ENCODE measurements around the gene DCLRE1B.

DCLRE1B gene

GRCh38 chr1:113928187-113928930 lies 23.2 kb downstream of the DCLRE1B start:
- peaks cover 12% of the 10 kb centered on the region for H3K27me3 Mint-ChIP-seq (ENCODE audit: low read depth)
- H3K36me3 Mint-ChIP-seq (ENCODE audit: low read depth), result peaks cover 8% of the 10 kb centered on the region
- peaks cover 38% of the 10 kb centered on the region for H3K4me1 Mint-ChIP-seq (ENCODE audit: low read depth)
- H3K27ac Mint-ChIP-seq, result peak overlapping the region; percentile 99
- H3K9me3 Mint-ChIP-seq, result no peaks in the 10 kb centered on the region
- H3K4me3 Mint-ChIP-seq, result peak overlapping the region; percentile 96

- Mint-ChIP-seq H3K4me1 (ENCODE audit: low read depth) (peaks cover 46% of the 10 kb centered on the region), H3K4me3 (peak within 1 kb of the TSS; percentile 97), H3K27ac (peak within 1 kb of the TSS; percentile 99), H3K36me3 (ENCODE audit: low read depth) (peaks cover 12% of the 10 kb centered on the region), H3K9me3 (no peaks in the 10 kb centered on the region), H3K27me3 (ENCODE audit: low read depth) (peaks cover 7% of the 10 kb centered on the region)
These were observed 24.0 kb downstream of the DCLRE1B start, which contains the start of gene HIPK1 for GRCh38 chr1:113928941-113929749. Gene HIPK1, plus strand, starts transcription at chr1:113929324.

- Mint-ChIP-seq H3K27ac (peak overlapping the region; percentile 95), H3K27me3 (ENCODE audit: low read depth) (no peaks in the 10 kb centered on the region), H3K9me3 (no peaks in the 10 kb centered on the region), H3K4me3 (peak overlapping the region; percentile 97), H3K36me3 (ENCODE audit: low read depth) (peaks cover 13% of the 10 kb centered on the region), H3K4me1 (ENCODE audit: low read depth) (peaks cover 49% of the 10 kb centered on the region)
These were observed 24.8 kb downstream of the DCLRE1B start for GRCh38 chr1:113929750-113930498.

- peak overlapping the region; percentile 95 for H3K27ac Mint-ChIP-seq
- peaks cover 17% of the 10 kb centered on the region for H3K36me3 Mint-ChIP-seq (ENCODE audit: low read depth)
- no peaks in the 10 kb centered on the region for H3K9me3 Mint-ChIP-seq
- peaks cover 52% of the 10 kb centered on the region for H3K4me1 Mint-ChIP-seq (ENCODE audit: low read depth)
- no peaks in the 10 kb centered on the region for H3K27me3 Mint-ChIP-seq (ENCODE audit: low read depth)
- H3K4me3 Mint-ChIP-seq, result peak overlapping the region; percentile 97
These were observed 25.5 kb downstream of the DCLRE1B start for GRCh38 chr1:113930499-113931161.

- H3K4me1 Mint-ChIP-seq (ENCODE audit: low read depth), result peaks cover 56% of the 10 kb centered on the region
- peak overlapping the region; percentile 95 for H3K27ac Mint-ChIP-seq
- H3K27me3 Mint-ChIP-seq (ENCODE audit: low read depth), result no peaks in the 10 kb centered on the region
- peak overlapping the region; percentile 97 for H3K4me3 Mint-ChIP-seq
- H3K9me3 Mint-ChIP-seq, result no peaks in the 10 kb centered on the region
- H3K36me3 Mint-ChIP-seq (ENCODE audit: low read depth), result peaks cover 20% of the 10 kb centered on the region
These were observed 26.3 kb downstream of the DCLRE1B start for GRCh38 chr1:113931451-113931851.

- H3K27me3 Mint-ChIP-seq (ENCODE audit: low read depth), result no peaks in the 10 kb centered on the region
These were observed 28.9 kb downstream of the DCLRE1B start for GRCh38 chr1:113934006-113934405.

GRCh38 chr1:113934511-113935055 lies 29.5 kb downstream of the DCLRE1B start:
- Mint-ChIP-seq H3K4me3 (no peak overlapping the region), H3K27me3 (ENCODE audit: low read depth) (no peaks in the 10 kb centered on the region), H3K27ac (no peak overlapping the region)

More at GRCh38 chr1:113934006-113934405, 28.9 kb downstream of the DCLRE1B start:
- H3K4me1 Mint-ChIP-seq (ENCODE audit: low read depth), result peaks cover 57% of the 10 kb centered on the region
- H3K27ac Mint-ChIP-seq, result no peak overlapping the region
- no peak overlapping the region for H3K4me3 Mint-ChIP-seq
- H3K9me3 Mint-ChIP-seq, result no peaks in the 10 kb centered on the region
- H3K36me3 Mint-ChIP-seq (ENCODE audit: low read depth), result peaks cover 26% of the 10 kb centered on the region

GRCh38 chr1:113935176-113935575 lies 30.1 kb downstream of the DCLRE1B start:
- Mint-ChIP-seq H3K27me3 (ENCODE audit: low read depth) (no peaks in the 10 kb centered on the region), H3K4me3 (no peak overlapping the region), H3K4me1 (ENCODE audit: low read depth) (peaks cover 68% of the 10 kb centered on the region), H3K36me3 (ENCODE audit: low read depth) (peaks cover 28% of the 10 kb centered on the region), H3K27ac (no peak overlapping the region), H3K9me3 (no peaks in the 10 kb centered on the region)

More at GRCh38 chr1:113934511-113935055, 29.5 kb downstream of the DCLRE1B start:
- peaks cover 63% of the 10 kb centered on the region for H3K4me1 Mint-ChIP-seq (ENCODE audit: low read depth)
- H3K36me3 Mint-ChIP-seq (ENCODE audit: low read depth), result peaks cover 28% of the 10 kb centered on the region
- no peaks in the 10 kb centered on the region for H3K9me3 Mint-ChIP-seq

- Mint-ChIP-seq H3K9me3 (no peaks in the 10 kb centered on the region), H3K36me3 (ENCODE audit: low read depth) (peaks cover 36% of the 10 kb centered on the region), H3K27ac (no peak overlapping the region), H3K4me3 (no peak overlapping the region), H3K4me1 (ENCODE audit: low read depth) (peaks cover 69% of the 10 kb centered on the region), H3K27me3 (ENCODE audit: low read depth) (no peaks in the 10 kb centered on the region)
These were observed 30.8 kb downstream of the DCLRE1B start for GRCh38 chr1:113935970-113936369.

GRCh38 chr1:113937146-113937545 lies 32.0 kb downstream of the DCLRE1B start:
- no peaks in the 10 kb centered on the region for H3K27me3 Mint-ChIP-seq (ENCODE audit: low read depth)
- H3K27ac Mint-ChIP-seq, result peak overlapping the region; percentile 42
- H3K9me3 Mint-ChIP-seq, result no peaks in the 10 kb centered on the region
- H3K4me3 Mint-ChIP-seq, result peak overlapping the region; percentile 32
- H3K36me3 Mint-ChIP-seq (ENCODE audit: low read depth), result peaks cover 41% of the 10 kb centered on the region
- peaks cover 65% of the 10 kb centered on the region for H3K4me1 Mint-ChIP-seq (ENCODE audit: low read depth)

- peak overlapping the region; percentile 69 for H3K27ac Mint-ChIP-seq
- peaks cover 59% of the 10 kb centered on the region for H3K4me1 Mint-ChIP-seq (ENCODE audit: low read depth)
- peaks cover 1% of the 10 kb centered on the region for H3K9me3 Mint-ChIP-seq
- no peaks in the 10 kb centered on the region for H3K27me3 Mint-ChIP-seq (ENCODE audit: low read depth)
- H3K4me3 Mint-ChIP-seq, result no peak overlapping the region
- H3K36me3 Mint-ChIP-seq (ENCODE audit: low read depth), result peaks cover 39% of the 10 kb centered on the region
These were observed 33.1 kb downstream of the DCLRE1B start for GRCh38 chr1:113938192-113938591.

GRCh38 chr1:113940365-113941244 lies 35.5 kb downstream of the DCLRE1B start:
- H3K4me3 Mint-ChIP-seq, result peak overlapping the region; percentile 67
- H3K9me3 Mint-ChIP-seq, result peaks cover 3% of the 10 kb centered on the region
- H3K4me1 Mint-ChIP-seq (ENCODE audit: low read depth), result peaks cover 49% of the 10 kb centered on the region
- peak overlapping the region; percentile 90 for H3K27ac Mint-ChIP-seq
- H3K36me3 Mint-ChIP-seq (ENCODE audit: low read depth), result peaks cover 46% of the 10 kb centered on the region
- no peaks in the 10 kb centered on the region for H3K27me3 Mint-ChIP-seq (ENCODE audit: low read depth)

GRCh38 chr1:113941245-113941559 lies 36.1 kb downstream of the DCLRE1B start:
- Mint-ChIP-seq H3K4me1 (ENCODE audit: low read depth) (peaks cover 48% of the 10 kb centered on the region), H3K9me3 (peaks cover 3% of the 10 kb centered on the region), H3K27me3 (ENCODE audit: low read depth) (no peaks in the 10 kb centered on the region), H3K27ac (peak overlapping the region; percentile 90), H3K4me3 (no peak overlapping the region), H3K36me3 (ENCODE audit: low read depth) (peaks cover 45% of the 10 kb centered on the region)

Measured in T-helper 1 cell treated with Interleukin-12 subunit alpha and Interleukin-12 subunit beta and Interleukin-4 antibody, amounts not matched to agents 30 μg/mL and 1 μg/mL, for 36 hours (primary cell).